Progenitor cell of endocrine pancreas (in vitro differentiated cells): ENCODE results near the gene BMPR1B. TPM values are rescaled to one million over a fixed set of nuclear protein-coding genes. Genes with fewer than 3 reads are reported as not detected.

ENCODE experiments used
- DNase-seq: peaks from one replicate; pipeline ENCODE4 v3.0.0; 2021; ENCODE audit warnings: low spot score; ENCODE audit not compliant: unreplicated experiment
- H3K27ac Mint-ChIP-seq: 2 replicates; pipeline ENCODE4 v1.8.0; 2021; ENCODE audit warnings: mild to moderate bottlenecking, moderate library complexity, mixed read lengths
- H3K27me3 Mint-ChIP-seq: 2 replicates; pipeline ENCODE4 v1.8.0; 2021; ENCODE audit warnings: mixed read lengths
- H3K36me3 Mint-ChIP-seq: 2 replicates; pipeline ENCODE4 v1.8.0; 2022; ENCODE audit warnings: mixed read lengths; ENCODE audit not compliant: insufficient read depth
- H3K4me1 Mint-ChIP-seq: 2 replicates; pipeline ENCODE4 v1.8.0; 2021; ENCODE audit warnings: low read depth, mixed read lengths
- H3K4me3 Mint-ChIP-seq: 2 replicates; pipeline ENCODE4 v1.8.0; 2021; ENCODE audit warnings: low read depth, mild to moderate bottlenecking, moderate library complexity, mixed read lengths
- H3K9me3 Mint-ChIP-seq: 2 replicates; pipeline ENCODE4 v1.8.0; 2021; ENCODE audit warnings: low read depth, mixed read lengths
- total RNA-seq: library from RNA; stranded (reverse); gene quantifications from 2 replicates; pipeline ENCODE4 v1.2.1, GENCODE V29; 2021
- TF ChIP-seq, protein P1 (sequence below): fragments of 200-600 bp; sonication (generic); IDR thresholded peaks from one replicate; pipeline ENCODE4 v1.5.0; 2021; ENCODE audit warnings: antibody characterized with exemption, mild to moderate bottlenecking; ENCODE audit not compliant: unreplicated experiment

The BMPR1B gene
- total RNA-seq, 1 donor from 2014 or later = 21.1 TPM

DNA sequence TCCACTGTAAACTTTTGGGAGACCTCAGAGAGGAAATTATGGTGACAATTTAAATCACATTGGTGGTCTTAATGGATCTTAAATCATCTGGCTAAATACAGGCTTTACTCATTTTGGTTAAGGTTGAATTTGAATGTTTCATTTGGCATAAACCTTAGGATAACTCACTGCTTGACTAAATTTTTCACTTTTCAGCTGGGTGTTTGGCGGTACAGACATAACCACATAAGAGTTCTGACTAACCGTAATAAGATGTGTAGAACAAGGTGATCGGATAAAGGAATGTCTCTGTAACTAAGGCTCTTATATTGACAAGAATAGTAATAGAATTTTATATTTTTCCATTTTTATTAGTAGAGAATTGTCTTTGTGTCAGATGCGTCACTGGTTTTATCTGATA, 281.0 kb downstream of the BMPR1B start:
- DNase-seq = no peak
- Mint-ChIP-seq H3K36me3 (peaks cover 9% of the 10 kb centered on the region), H3K27ac (no peak overlapping the region), H3K27me3 (no peaks in the 10 kb centered on the region), H3K4me3 (no peak overlapping the region), H3K9me3 (peaks cover 19% of the 10 kb centered on the region), H3K4me1 (peaks cover 5% of the 10 kb centered on the region)
- TF ChIP-seq, protein P1, sequence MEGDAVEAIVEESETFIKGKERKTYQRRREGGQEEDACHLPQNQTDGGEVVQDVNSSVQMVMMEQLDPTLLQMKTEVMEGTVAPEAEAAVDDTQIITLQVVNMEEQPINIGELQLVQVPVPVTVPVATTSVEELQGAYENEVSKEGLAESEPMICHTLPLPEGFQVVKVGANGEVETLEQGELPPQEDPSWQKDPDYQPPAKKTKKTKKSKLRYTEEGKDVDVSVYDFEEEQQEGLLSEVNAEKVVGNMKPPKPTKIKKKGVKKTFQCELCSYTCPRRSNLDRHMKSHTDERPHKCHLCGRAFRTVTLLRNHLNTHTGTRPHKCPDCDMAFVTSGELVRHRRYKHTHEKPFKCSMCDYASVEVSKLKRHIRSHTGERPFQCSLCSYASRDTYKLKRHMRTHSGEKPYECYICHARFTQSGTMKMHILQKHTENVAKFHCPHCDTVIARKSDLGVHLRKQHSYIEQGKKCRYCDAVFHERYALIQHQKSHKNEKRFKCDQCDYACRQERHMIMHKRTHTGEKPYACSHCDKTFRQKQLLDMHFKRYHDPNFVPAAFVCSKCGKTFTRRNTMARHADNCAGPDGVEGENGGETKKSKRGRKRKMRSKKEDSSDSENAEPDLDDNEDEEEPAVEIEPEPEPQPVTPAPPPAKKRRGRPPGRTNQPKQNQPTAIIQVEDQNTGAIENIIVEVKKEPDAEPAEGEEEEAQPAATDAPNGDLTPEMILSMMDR = no peak

GRCh38 chr4:95044324-95044837, 286.6 kb downstream of the BMPR1B start:
- Mint-ChIP-seq H3K27ac (no peak overlapping the region), H3K27me3 (no peaks in the 10 kb centered on the region), H3K4me3 (no peak overlapping the region), H3K9me3 (no peaks in the 10 kb centered on the region), H3K36me3 (no peaks in the 10 kb centered on the region), H3K4me1 (peaks cover 7% of the 10 kb centered on the region)
- DNase-seq = no peak
- TF ChIP-seq, protein P1 = no peak

DNA sequence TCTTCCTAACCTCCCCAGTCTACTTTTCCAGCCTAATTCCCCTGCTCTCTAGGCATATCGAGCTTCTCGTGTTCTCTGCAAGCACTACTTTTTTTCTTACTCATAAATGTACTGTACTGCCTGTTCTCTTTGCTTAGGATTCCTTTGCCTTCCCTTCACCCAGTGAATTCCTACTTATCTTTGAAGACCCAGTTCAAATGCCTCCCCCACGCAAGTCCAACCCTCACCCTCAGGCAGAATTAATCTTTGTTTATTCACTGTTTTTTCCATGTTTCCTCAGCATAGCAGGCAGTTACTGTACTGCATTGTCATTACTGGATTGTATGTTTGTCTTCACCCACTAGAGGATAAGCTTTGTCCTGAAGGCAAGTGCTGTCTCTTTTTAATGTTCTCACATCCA, 287.7 kb downstream of the BMPR1B start:
- peaks cover 8% of the 10 kb centered on the region for H3K4me1 Mint-ChIP-seq
- no peaks in the 10 kb centered on the region for H3K36me3 Mint-ChIP-seq
- H3K9me3 Mint-ChIP-seq = no peaks in the 10 kb centered on the region
- H3K4me3 Mint-ChIP-seq = no peak overlapping the region
- no peaks in the 10 kb centered on the region for H3K27me3 Mint-ChIP-seq
- no peak overlapping the region for H3K27ac Mint-ChIP-seq
- TF ChIP-seq, protein P1 = no peak
- DNase-seq = no peak

- Mint-ChIP-seq H3K4me1 (peaks cover 15% of the 10 kb centered on the region), H3K27ac (no peak overlapping the region), H3K9me3 (no peaks in the 10 kb centered on the region), H3K27me3 (no peaks in the 10 kb centered on the region), H3K36me3 (no peaks in the 10 kb centered on the region), H3K4me3 (no peak overlapping the region)
- TF ChIP-seq, protein P1 = no peak
- no peak for DNase-seq
Observed at GRCh38 chr4:95048296-95048695, 290.5 kb downstream of the BMPR1B start.

DNA sequence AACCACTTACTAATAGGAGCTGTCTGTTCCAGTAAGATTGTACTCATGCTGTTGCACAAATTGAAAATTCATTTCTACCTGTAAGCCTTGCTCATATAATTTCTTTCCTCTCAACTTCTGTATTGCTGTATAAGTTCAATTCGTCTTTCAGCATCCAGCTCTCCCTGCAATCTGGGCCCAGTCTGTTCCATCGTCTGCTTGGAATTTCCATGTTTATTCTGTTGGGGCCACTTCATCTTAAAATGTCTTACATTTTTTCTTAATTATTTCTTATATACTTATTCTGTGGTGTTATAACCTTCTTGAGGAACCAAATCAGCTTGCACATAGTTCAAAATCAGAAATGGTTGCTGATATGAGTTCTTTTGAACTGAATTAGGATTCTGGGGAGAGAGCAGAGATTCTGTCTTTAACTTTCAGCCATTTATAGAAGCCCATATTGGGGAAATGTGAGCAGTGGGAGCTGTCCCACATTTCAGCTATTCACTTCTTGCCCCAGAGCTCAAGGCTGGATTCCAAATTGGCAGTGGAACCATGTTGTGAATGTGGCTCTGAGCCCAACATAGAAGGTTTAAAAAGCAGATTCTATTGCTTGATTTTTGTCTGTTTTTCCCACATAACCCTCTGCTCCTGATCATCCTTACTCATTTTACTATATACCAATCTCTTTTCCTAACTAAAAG, 291.9 kb downstream of the BMPR1B start:
- H3K4me1 Mint-ChIP-seq = peaks cover 12% of the 10 kb centered on the region
- no peak for DNase-seq
- H3K9me3 Mint-ChIP-seq = no peaks in the 10 kb centered on the region
- H3K27ac Mint-ChIP-seq = no peak overlapping the region
- H3K36me3 Mint-ChIP-seq = no peaks in the 10 kb centered on the region
- H3K4me3 Mint-ChIP-seq = no peak overlapping the region
- no peaks in the 10 kb centered on the region for H3K27me3 Mint-ChIP-seq
- TF ChIP-seq, protein P1 = no peak
